ENCODE results near the gene MRPS15.

Gene MRPS15

DNA sequence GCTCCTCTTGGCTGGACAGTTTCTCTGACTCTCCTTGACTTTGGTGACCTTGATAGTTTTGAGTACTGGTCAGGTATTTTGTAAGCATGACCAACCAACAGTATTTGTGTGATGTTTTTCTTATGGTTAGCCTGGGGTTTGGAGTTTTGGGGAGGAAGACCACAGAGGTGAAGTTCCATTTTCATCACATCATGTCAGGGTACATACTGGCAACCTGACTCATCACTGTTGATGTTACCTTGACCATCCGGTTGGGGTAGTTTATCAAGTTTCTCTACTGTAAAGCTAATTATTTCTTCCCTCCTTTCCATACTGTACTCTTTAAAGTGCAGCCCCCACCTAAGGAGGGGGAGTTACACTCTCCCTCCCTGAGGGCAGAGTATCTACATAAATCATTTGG is 27.4 kb downstream of the MRPS15 start:
- Mint-ChIP-seq H3K27ac (no peak overlapping the region), H3K9me3 (no peaks in the 10 kb centered on the region)

DNA sequence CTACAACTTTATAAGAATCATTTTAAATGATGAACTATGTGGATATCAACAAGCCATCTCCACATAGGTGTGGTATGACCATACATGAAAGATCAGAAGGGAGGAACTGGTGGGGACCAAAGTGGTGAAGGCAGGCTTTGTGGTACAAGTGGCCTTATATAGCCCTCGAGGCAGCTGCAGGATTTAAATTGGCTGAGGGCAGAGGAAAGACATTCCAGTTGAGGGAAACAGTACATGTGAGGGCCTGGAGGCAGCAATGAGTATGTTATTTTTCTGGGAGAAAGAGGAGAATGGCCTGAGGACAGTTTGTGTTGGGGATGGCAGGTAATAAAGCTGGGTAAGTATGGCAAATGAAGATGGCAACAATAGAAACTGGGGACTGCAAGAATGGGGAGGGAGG is 31.1 kb downstream of the MRPS15 start:
- no peak for DNase-seq
- Mint-ChIP-seq H3K4me1 (no peaks in the 10 kb centered on the region), H3K27ac (peak overlapping the region; percentile 50), H3K27me3 (ENCODE audit: low read depth, poor library complexity) (no peaks in the 10 kb centered on the region), H3K4me3 (no peak overlapping the region), H3K9me3 (no peaks in the 10 kb centered on the region), H3K36me3 (ENCODE audit: low read depth) (peaks cover 35% of the 10 kb centered on the region)
- TF ChIP-seq, protein P1, sequence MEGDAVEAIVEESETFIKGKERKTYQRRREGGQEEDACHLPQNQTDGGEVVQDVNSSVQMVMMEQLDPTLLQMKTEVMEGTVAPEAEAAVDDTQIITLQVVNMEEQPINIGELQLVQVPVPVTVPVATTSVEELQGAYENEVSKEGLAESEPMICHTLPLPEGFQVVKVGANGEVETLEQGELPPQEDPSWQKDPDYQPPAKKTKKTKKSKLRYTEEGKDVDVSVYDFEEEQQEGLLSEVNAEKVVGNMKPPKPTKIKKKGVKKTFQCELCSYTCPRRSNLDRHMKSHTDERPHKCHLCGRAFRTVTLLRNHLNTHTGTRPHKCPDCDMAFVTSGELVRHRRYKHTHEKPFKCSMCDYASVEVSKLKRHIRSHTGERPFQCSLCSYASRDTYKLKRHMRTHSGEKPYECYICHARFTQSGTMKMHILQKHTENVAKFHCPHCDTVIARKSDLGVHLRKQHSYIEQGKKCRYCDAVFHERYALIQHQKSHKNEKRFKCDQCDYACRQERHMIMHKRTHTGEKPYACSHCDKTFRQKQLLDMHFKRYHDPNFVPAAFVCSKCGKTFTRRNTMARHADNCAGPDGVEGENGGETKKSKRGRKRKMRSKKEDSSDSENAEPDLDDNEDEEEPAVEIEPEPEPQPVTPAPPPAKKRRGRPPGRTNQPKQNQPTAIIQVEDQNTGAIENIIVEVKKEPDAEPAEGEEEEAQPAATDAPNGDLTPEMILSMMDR (IDR thresholded peaks at IDR 0.05): no peak

More for the DNA sequence above, 27.4 kb downstream of the MRPS15 start:
- no peak overlapping the region for H3K4me3 Mint-ChIP-seq
- no peaks in the 10 kb centered on the region for H3K27me3 Mint-ChIP-seq (ENCODE audit: low read depth, poor library complexity)
- TF ChIP-seq, protein P1 (IDR thresholded peaks at IDR 0.05): no peak
- no peak for DNase-seq
- H3K4me1 Mint-ChIP-seq: peaks cover 14% of the 10 kb centered on the region
- peaks cover 24% of the 10 kb centered on the region for H3K36me3 Mint-ChIP-seq (ENCODE audit: low read depth)

DNA sequence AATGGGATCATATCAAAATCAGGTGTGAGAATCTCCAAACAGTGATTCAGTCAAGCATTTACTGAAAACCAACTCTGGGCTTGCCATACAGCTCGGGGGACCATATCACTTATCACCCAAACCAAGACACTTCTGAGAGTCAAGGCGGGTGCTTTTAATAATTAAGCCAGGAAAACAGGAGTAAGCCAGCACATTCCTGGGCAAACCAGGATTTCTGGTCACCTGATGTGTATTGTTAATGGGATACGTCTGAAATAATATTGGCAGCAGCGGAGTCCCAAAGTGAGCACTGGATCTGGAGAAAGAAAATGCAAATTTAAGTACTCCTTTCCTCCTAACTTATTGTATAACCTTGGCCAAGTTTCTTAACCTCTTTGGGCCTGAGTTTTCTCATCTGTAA is 31.6 kb downstream of the MRPS15 start:
- no peaks in the 10 kb centered on the region for H3K4me1 Mint-ChIP-seq
- H3K27me3 Mint-ChIP-seq (ENCODE audit: low read depth, poor library complexity): no peaks in the 10 kb centered on the region
- H3K36me3 Mint-ChIP-seq (ENCODE audit: low read depth): peaks cover 36% of the 10 kb centered on the region
- no peak for DNase-seq
- TF ChIP-seq, protein P1 (IDR thresholded peaks at IDR 0.05): no peak
- no peak overlapping the region for H3K4me3 Mint-ChIP-seq
- H3K9me3 Mint-ChIP-seq: no peaks in the 10 kb centered on the region
- peak overlapping the region; percentile 84 for H3K27ac Mint-ChIP-seq

DNA sequence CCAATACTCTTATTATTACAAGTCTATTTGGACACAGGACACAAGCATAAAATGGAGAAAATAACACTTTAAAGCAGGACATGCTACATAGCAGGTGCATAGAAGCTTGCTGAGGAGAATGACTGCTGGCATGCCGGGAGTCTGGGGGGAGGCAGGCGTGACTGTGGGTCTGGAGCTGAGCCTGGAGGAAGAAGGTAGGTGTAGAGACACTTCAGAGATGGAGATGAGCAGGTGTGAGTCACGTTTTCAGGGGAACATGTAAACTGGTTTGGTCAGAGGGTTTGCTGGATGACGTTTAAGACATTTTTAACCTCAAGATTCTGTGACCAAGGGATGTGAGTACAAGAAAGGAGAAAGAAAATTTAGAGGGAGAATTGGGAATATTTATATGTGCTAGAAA is 38.4 kb downstream of the MRPS15 start:
- Mint-ChIP-seq H3K9me3 (no peaks in the 10 kb centered on the region), H3K27me3 (ENCODE audit: low read depth, poor library complexity) (no peaks in the 10 kb centered on the region), H3K27ac (peak overlapping the region; percentile 68)

DNA sequence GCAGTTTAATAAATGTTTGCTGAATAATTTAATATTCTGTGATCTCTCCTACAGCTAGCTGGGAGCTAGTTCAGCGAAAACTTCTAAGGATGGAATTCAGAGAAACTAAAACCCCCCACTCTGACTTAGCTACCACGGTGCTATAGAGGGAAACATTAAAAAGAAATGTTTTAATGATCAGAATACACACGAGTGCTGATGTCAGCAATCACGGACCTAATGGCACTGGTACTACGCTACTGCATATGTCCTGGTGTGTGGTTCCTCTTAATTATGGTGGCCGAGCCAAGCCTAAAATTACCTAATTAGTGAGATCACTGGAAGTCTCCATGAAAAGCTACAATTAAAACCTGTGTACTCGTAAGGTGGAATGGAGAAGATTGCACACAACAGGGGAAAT is 42.5 kb downstream of the MRPS15 start:
- H3K36me3 Mint-ChIP-seq (ENCODE audit: low read depth): peaks cover 6% of the 10 kb centered on the region
- TF ChIP-seq, protein P1 (IDR thresholded peaks at IDR 0.05): no peak
- H3K4me1 Mint-ChIP-seq: peaks cover 25% of the 10 kb centered on the region
- no peak for DNase-seq
- H3K27ac Mint-ChIP-seq: no peak overlapping the region
- H3K4me3 Mint-ChIP-seq: no peak overlapping the region
- no peaks in the 10 kb centered on the region for H3K27me3 Mint-ChIP-seq (ENCODE audit: low read depth, poor library complexity)
- H3K9me3 Mint-ChIP-seq: no peaks in the 10 kb centered on the region

More for the DNA sequence above, 38.4 kb downstream of the MRPS15 start:
- Mint-ChIP-seq H3K4me1 (peaks cover 4% of the 10 kb centered on the region), H3K36me3 (ENCODE audit: low read depth) (peaks cover 12% of the 10 kb centered on the region), H3K4me3 (no peak overlapping the region)
- TF ChIP-seq, protein P1 (IDR thresholded peaks at IDR 0.05): no peak
- no peak for DNase-seq

DNA sequence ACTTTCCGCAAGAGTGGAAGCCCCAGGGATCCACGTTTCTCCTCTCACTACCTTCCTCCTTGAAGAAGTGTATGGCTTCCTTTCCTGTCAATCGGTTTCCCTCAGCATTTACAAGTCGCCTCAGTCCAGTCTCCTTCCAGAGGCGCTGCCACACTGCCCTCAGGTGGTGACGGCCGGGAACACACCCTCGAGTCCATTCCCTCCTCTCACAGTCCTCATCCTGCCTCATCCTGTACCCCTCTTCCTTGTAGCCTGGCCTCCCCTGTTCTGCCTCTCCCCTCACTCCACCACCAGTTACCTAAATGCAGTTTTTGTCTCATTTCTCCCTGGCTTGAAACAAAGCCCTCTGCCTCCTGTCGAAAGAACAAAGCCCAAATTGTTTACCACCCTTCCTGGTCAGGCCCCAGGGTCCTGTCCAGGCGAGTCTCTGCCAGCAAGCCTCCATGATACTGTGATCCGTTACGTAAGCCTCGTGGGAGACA is 43.3 kb downstream of the MRPS15 start:
- Mint-ChIP-seq H3K4me3 (no peak overlapping the region), H3K36me3 (ENCODE audit: low read depth) (peaks cover 8% of the 10 kb centered on the region), H3K9me3 (no peaks in the 10 kb centered on the region), H3K27ac (peak overlapping the region; percentile 13), H3K4me1 (peaks cover 28% of the 10 kb centered on the region), H3K27me3 (ENCODE audit: low read depth, poor library complexity) (no peaks in the 10 kb centered on the region)
- TF ChIP-seq, protein P1 (IDR thresholded peaks at IDR 0.05): peak; percentile 92
- peak; percentile 95 for DNase-seq
